ENCODE measurements around the gene HHEX.

DNA sequence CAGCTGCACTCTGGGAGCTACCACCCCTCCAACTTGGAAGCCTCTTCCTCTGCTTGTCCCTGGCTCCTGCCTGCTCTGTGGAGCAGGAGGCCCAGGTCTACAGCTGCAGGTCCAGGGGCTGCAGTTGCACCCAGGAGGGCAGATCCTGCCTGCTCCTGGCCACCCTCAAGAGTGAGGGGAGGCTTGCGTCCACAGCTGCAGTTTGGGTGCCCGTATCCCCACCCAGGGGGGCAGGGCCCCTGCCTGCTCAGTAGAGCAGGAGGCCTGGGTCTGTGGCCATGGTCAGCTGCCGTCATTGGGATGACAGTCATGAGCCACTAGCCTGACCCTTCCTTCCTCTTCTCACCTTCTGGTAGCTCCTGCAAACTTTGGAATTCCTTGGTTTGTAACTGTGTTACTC lies 25.1 kb downstream of the HHEX start:
- TF ChIP-seq POLR2A (IDR thresholded peaks at IDR 0.05; ENCODE audit: low read depth, low read length) (no peak), POLR2AphosphoS5 (IDR thresholded peaks at IDR 0.05; ENCODE audit: low read depth, low read length) (no peak), SPI1 (IDR thresholded peaks at IDR 0.05; ENCODE audit: low read depth, low read length) (no peak), POU2F2 (IDR thresholded peaks at IDR 0.05; ENCODE audit: low read depth, low read length) (no peak), TAF1 (IDR thresholded peaks at IDR 0.05; ENCODE audit: low read depth, low read length) (no peak), PAX5 (IDR thresholded peaks at IDR 0.05; ENCODE audit: insufficient read depth, low read length, severe bottlenecking) (no peak)
